HG03196 (cell line): ENCODE results near the gene UQCRHL.

Experiments used
- ATAC-seq: cut with Tn5 transposase; IDR thresholded peaks from one replicate; pipeline ENCODE4 v1.9.1; 2021; ENCODE audit not compliant: unreplicated experiment

UQCRHL gene

DNA sequence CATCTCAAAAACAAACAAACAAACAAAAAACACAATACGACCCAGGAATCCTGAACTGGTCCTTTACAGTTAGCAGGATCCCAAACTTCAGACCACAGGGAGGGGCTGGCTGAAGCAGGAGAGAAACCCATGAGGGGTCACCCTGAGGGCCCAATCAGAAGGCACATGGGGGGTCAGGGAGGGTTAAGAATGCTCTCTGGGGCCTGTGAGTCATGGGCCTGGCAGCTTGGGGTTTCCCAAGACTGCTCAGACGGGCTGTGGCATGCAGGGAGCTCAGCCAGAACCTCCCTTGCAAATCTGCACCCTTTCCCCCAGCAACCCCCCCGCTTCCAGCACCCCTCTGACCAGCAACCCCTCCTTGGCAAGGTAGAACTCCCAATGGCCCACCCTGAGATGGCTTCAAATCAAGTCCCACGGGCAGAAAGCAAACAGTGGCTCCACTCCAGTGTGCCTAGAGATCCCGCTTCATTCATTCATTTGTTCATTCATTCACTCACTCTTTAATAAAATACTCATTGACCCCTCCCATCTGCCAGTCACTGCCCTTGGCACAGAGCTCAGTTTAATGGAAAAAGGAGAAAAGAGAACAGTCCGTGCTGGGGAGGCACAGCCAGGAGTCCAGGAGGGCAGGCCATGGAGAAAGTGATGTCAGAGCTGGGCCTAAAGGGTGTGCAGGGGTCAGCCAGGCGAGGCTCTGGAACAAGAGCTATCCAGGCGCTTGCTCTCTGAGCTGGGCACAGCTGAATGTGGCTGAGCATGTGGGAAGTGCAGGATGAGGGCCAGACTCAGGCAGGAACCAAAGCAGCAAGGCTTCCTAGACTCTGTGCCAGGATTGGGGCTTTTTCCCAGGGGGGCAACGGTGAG is 8.2 kb downstream of the UQCRHL start:
- no peak for ATAC-seq

DNA sequence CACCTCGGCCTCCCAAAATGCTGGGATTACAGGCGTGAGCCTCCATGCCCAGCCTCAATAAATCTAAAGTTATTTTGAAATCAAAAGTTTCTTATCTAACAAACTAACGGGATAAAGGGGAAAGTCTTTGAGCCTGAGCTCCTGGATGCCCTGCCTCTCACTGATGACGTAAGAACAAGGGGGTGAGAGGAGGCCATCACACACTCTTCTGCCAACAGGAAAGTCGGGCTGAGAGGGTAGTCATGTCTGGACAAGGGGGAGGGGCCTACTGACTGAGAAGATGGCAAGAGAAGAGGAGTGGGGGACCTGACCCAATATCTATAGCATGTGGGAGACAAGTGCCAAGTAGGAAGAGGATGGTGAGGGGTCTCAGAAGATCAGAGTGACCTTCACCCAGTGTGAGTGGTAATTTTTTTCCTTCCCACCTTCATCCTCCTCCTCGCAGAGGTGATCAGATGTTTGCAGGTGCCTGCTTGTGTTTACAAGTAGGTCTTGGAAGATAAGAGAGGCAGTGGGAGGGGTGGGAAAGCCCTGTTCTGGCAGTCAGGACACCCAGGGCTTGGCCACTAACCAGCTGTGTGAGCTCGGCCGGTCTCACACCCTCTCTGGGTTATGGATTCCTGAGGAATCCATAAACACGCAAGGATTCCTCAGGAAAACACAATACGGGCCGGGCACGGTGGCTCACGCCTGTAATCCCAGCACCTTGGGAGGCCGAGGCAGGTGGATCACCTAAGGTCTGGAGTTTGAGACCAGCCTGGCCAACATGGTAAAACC is 9.6 kb downstream of the UQCRHL start:
- no peak for ATAC-seq

DNA sequence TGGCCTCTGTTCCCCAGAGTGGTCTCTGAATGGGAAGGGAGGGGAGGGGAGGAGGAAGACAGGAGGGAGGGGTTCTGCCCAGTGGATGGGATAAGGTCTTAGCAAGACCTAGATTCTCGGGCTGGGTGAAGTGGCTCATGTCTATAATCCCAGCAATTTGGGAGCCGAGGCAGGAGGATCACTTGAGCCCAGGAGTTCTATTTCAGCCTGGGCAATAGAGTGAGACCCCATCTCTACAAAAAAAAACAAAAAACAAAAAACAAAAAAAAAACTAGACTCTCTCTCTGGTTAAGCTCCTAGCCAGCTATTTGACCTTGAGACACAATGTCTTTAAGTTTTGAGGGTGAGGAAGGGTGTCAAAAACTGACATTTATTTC is 11.4 kb downstream of the UQCRHL start:
- no peak for ATAC-seq

DNA sequence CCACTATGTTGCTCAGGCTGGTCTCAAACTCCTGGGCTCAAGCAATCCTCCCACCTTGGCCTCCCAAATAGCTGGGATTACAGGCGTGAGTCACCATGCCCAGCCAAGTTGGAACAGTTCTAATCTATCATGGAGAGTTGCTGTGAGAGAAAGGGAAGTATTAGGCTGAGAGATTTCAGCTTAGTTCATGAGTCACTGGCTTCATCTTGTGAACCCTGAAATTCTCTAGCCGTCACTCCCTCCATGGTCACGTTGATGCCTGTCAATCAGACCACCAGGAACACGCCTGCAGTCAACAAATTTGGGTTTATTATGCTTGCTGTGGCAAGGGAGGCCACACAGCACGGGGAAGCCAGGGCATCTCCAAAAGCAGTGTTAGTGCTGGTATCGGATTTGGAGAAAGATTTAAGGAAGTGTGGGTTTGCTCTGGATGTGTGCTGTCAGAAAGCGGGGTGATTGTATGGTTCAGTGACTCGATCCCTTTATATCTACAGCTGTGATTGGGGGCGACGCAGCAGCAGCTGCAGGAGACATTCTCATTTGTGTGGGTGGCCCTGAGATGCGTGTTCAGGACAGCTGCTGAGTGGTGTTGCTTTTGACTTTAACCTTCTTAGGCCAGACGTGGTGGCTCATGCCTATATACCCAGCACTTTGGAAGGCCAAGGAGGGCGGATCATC is 18.7 kb downstream of the UQCRHL start:
- no peak for ATAC-seq

DNA sequence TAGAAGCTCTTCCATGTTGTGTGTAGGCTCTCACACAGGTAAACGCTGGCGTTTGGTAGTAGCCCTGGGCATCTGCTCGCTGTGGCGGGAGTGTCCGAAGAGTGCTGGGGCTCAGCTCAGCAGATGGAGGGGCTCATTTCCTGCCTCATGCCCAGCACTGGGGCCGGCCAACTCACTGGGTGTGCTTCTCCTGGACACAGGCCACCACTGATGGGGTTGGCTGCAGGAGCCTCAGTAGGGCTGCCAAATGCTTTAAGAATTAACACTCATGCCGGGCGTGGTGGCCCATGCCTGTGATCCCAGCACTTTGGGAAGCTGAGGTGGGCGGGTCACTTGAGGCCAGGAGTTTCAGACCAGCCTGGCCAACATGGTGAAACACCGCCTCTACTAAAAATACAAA is 20.9 kb downstream of the UQCRHL start:
- no peak for ATAC-seq

DNA sequence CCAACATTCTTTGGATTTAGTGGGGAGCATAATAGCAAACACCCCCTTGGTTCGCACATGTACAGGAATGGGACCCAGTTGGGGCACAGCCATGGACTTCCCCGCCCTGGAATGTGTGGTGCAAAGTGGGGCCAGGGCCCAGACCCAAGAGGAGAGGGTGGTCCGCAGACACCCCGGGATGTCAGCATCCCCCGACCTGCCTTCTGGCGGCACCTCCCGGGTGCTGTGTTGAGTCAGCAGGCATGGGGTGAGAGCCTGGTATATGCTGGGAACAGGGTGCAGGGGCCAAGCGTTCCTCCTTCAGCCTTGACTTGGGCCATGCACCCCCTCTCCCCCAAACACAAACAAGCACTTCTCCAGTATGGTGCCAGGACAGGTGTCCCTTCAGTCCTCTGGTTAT is 21.8 kb downstream of the UQCRHL start:
- no peak for ATAC-seq

DNA sequence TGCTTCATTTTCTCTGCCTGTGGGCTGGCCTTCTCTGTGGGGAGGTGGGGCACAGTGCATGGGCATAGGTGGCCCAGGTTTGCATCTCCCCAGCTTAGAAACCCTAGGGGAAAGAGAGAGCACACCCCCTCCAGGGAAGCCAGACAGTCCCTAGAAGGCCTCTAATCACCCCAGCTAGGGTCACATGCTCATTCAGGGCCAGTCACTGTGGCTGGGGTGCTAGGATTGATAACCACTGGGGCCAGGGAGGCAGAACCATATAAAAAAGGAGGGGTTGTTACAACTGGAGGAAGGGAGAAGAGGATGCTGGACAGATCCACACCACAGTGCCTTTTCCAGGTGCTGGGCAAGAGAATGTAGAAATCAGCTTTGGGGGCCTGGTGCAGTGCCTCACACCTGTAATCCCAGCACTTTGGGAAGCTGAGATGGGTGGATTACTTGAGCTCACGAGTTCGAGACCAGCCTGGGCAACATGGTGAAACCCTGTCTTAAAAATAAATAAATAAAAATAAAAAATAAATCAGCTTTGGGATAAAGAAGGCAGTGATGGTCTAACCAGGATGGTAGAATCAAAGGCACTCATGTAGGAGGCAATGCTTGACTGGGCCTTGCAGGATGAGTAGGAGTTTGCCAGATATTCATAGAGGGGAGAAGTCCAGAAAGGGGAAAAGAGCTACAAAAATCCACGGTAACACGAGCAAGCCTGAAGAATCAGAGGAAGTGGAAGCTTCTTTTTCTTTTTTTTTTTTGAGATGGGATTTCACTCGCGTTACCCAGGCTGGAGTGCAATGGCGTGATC is 29.3 kb downstream of the UQCRHL start:
- no peak for ATAC-seq

DNA sequence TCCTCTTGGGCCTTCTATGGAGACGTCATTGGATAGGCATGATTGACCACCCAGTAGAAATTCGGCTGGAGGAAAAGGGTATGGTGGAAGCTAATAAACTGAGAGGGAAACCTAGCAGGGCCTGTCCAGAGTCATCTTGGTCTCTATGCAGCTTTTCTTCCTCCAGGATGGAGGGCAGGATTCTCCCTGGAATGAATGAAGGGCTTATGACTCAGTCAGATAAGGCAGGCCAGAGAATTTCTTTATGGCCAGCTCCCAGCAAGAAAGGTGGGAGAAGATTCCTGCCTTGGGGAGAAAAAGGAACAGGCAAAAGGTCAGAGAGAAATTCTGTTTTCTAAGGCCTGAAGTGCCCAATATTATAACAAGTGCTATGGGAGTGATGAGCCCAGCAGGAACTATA is 31.7 kb downstream of the UQCRHL start:
- ATAC-seq, result no peak

DNA sequence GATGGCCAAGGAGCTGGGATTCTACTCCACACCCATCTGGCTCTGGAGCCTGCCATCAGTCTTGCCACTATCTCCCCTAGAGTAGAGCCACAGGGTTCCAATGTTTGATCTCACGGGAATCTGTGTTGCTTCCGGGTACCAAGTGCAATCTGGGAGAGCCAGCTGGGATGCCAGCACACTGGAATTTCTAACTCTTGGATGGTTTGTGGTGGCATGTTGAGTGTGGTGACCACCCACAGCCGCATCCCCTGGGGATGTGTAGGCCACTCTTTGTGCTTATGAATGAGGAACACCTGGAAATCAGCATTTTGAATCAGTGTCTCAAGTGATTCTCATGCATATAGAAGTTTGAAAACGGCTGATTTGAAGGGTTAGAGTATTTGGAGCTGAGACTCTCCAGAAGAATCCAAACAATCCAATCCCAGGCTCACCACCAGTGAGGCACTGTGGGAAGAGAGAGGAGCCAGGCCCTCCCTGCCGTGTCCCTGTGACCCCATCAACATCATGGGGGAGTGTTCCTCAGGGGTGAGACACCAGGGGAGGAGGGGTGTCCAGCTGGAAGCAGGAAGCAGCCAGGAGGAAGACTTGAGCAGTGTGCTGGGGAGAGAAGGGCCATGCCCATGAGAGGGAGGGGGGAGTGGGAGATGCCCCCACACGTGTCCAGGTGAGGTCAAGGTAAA is 35.5 kb downstream of the UQCRHL start:
- ATAC-seq, result no peak

DNA sequence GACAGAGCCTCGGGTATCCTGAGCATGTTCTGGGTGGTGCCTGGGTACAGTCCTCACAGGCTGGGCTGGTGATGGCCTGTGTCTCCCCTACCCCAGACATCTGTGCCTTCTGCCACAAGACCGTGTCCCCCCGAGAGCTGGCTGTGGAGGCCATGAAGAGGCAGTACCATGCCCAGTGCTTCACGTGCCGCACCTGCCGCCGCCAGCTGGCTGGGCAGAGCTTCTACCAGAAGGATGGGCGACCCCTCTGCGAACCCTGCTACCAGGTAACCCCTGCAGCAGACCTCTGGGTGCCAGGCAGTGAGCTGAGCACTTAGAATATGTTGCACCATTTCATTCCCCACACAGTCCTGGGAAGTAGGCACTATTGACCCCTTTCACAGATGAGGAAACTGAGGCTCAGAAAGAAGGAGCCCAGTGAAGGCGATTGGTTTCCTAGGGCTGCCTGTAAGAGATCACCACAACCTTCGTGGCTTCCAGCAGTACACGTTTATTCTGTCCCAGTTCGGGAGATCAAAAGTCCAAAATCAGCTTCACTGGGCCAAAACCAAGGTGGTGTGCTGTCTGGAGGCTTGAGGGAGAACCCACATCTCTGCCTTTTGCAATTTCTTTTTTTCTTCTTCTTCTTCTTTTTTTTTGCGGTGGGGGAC is 37.0 kb downstream of the UQCRHL start:
- ATAC-seq, result no peak

DNA sequence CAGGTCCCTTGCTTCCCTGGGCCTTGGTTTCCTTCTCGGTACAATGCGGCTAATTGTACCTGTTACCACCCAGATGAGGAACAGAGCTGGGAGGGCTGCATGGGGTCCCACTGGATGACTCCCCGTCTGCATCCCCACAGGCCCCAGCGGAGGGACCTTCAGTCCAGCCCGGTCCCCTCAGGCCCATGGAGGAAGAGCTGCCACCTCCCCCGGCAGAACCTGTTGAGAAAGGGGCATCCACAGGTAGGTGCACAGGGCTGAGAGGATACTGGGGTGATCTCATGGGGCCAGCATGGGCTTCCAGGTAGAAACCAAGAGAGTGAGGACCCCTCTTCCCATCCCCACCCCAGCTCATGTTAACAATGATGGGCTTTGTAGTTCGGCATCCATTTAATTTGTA is 39.1 kb downstream of the UQCRHL start:
- ATAC-seq, result no peak

DNA sequence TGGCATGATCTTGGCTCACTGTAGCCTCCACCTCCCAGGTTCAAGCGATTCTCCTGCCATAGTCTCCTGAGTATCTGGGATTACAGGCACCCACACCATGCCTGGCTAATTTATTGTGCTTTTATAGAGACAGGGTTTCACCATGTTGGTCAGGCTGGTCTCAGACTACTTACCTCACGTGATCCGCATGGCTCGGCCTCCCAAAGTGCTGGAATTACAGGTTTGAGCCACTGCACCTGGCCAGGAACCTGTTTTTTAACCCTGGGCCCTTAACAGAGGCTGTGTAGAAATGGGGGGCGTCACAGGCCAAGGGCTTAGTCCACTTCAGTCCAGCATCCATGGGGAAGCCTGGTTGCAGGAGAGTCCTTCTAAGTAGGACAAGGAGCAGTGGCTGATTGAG is 39.5 kb downstream of the UQCRHL start:
- no peak for ATAC-seq

DNA sequence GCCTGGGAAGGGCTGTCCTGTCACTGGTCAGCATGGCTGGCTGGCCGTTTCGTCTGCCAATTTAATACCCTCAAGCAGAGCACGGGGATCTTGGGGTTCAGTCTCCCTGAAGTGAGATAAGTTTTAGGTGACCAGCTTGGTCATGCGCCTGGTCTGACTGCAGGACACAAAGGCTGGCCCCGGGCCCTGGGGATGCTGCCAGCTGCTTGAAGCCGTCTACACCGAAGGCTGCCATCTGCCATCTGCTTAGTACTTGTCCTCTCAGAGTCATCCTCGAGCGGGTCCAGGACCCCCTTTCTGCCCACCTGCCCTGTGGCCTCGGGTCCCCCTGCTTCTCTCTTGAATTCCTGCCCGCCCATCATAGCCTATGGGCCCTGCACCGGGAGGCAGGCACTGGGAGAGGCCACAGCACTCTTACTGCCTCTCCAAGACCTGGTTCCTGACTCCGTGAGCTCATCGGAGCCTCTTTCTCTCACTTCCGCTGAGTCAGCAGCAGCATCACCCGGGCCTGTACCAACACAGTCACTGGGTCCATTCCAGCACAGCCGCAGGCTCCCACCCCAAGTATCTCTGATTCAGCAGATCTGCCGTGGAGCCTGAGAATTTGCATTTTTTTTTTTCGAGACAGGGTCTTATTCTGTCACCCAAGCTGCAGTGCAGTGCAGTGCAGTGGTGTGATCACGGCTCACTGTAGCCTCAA is 41.8 kb downstream of the UQCRHL start:
- ATAC-seq, result no peak

DNA sequence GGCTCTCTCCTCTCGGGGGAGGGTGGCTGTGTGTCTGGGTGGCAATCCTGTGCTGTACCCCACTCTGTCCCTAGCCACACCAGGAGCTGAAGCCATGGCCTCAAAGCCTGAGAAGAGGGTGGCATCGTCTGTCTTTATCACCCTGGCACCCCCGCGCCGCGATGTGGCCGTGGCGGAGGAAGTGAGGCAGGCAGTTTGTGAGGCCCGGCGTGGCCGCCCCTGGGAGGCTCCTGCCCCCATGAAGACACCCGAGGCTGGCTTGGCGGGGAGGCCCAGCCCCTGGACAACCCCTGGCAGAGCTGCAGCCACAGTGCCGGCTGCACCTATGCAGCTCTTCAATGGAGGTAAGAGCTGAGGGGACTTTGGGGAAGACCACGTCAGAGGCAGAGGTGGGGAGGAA is 42.6 kb downstream of the UQCRHL start:
- ATAC-seq, result no peak

DNA sequence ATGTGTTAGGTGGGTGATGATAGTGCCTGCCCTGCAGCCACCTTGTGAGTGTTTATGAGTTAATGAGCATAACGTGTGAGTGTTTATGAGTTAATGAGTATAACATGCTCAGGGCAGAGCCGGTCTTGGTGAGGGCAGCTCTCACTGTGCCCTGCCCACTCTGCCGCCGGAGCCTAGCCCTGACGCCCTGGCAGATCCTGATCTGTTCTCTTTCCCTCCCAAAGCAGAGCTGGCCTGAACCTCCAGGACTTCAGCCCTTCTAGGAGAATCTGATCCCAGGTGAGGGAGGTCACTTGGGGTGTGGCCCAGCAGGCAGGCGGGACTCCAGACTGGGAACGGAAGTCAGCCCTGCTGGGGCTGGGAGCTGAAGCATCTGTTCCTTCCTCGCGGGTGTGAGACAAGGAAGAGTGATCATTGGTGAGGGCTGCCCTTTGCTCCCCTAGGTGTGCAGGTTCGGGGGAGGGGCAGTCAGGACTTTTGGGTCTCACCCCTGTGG is 43.1 kb downstream of the UQCRHL start:
- ATAC-seq, result no peak

DNA sequence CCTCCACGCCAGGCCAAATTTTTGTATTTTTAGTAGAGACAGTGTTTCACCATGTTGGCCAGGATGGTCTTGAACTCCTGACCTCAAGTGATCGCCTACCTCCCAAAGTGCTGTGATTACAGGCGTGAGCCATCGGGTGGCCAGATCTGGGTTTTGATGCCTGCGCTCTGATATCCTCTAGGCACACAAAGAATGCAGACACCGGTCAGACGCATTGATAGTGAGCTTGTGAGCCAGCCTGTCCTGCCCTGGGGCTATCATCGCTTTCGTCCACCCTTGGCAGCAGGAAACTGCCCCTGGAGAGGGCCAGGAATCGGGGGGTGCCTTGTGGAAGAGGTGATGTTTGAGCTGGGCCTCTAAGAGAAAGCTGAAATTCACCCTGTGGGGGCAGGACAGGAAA is 44.9 kb downstream of the UQCRHL start:
- ATAC-seq, result no peak

DNA sequence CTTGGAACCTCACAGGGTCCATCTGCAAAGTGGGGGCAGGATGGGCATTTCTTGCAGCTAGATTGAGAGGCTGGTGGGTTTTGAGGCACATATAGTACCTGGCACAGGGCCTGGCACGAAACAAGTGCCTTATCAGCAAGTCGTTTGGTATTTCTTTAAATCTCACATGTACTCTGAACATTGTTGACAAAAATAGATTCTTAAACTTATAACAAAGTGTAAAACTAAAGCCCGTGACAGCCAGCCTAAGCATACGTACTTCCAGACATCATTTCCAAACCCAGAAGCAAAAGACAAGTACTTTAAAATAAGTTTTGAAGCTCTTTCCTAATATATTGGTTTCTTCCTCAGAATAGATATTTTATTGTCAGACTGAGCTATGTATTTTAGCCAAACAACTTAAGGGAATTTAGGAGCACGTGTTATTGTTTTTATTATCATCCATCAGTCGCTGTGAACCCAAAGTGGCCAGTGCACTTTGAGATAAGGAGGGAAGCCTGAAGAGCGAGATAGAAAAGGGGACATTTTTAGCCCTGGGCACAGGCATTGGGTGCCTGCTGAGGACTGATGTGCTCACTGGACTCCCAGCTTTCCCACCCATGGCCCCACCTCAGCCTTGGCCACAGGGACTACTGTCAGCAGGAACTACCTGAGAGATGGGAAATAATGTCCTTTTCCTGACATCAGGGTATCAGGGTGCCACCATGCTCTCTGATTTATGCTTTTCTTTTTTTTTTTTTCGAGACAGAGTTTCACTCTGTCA is 45.9 kb downstream of the UQCRHL start:
- no peak for ATAC-seq

DNA sequence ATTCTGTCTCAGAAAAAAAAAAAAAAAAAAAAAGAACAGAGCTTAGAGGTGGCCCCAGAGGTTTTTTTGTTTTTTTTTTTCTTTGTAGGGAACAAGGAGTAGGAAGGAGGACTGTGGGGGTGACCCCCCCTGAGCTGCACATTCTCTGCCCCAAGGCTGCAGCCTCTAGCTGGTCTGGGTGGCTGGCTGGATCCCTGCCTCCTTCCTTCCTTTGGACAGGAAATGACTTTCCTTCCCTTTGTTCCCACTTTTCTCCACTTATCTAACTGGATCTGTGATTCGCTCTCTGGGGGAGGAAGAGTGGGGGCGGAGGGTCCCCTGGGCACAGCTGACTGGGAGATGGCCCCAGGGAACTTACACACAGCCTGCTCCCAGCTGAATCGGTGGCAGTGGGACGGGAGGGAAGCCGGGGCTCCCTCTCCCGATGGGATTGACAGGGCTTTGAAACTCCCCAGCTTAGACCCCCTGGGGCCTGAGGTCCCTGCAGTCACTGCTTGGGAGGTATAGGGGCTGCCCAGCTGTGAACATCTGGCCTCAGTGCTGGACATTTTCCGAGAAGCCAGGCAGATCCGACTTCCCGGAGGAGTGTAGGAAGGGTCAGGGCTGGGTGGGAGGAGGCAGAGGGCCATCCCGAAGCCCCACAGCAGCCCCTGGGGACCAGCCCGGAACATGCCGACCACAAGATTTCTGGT is 46.8 kb downstream of the UQCRHL start:
- ATAC-seq, result no peak
